Inflammatory macrophage treated with lipopolysaccharide for 4 hours (primary cell): ENCODE measurements around the gene TRAP1.
"Not testable (repeated sequence)": the region's sequence is repeated elsewhere in the genome, so short reads cannot be mapped to it uniquely, and the experiment has no call there.

ENCODE experiments used
- DNase-seq: peaks from one replicate; pipeline ENCODE4 v3.0.0-alpha.2; 2020

The TRAP1 gene

GRCh38 chr16:3735541-3735940, 18.2 kb upstream of the TRAP1 start:
- DNase-seq, result no peak

- DNase-seq, result no peak
Observed at GRCh38 chr16:3734758-3735221, 17.5 kb upstream of the TRAP1 start.

- no peak for DNase-seq
Observed at GRCh38 chr16:3734084-3734757, 16.9 kb upstream of the TRAP1 start.

GRCh38 chr16:3732171-3732570, 14.8 kb upstream of the TRAP1 start:
- no peak for DNase-seq

GRCh38 chr16:3731126-3731935, 14.0 kb upstream of the TRAP1 start:
- DNase-seq, result no peak

GRCh38 chr16:3730161-3731125, 13.1 kb upstream of the TRAP1 start:
- no peak for DNase-seq

GRCh38 chr16:3729161-3730112, 12.1 kb upstream of the TRAP1 start:
- no peak for DNase-seq

GRCh38 chr16:3728424-3729160, 11.3 kb upstream of the TRAP1 start:
- DNase-seq, result no peak

GRCh38 chr16:3727806-3728381, 10.6 kb upstream of the TRAP1 start:
- DNase-seq, result no peak

GRCh38 chr16:3726021-3726687, 8.8 kb upstream of the TRAP1 start:
- DNase-seq, result no peak

- DNase-seq, result no peak
Observed at GRCh38 chr16:3725276-3725675, 8.0 kb upstream of the TRAP1 start.

- no peak for DNase-seq
Observed at GRCh38 chr16:3722508-3722907, 5.2 kb upstream of the TRAP1 start.

- no peak for DNase-seq
Observed at GRCh38 chr16:3720418-3720817, 3.1 kb upstream of the TRAP1 start.

- no peak for DNase-seq
Observed at GRCh38 chr16:3718628-3719027, 1.3 kb upstream of the TRAP1 start.

GRCh38 chr16:3718019-3718391, 681 bp upstream of the TRAP1 start:
- DNase-seq, result no peak

GRCh38 chr16:3716831-3717234, 491 bp downstream of the TRAP1 start:
- peak; percentile 9 for DNase-seq

GRCh38 chr16:3715430-3715829, 1.9 kb downstream of the TRAP1 start:
- no peak for DNase-seq

GRCh38 chr16:3714378-3714777, 2.9 kb downstream of the TRAP1 start:
- DNase-seq, result not testable (repeated sequence)

GRCh38 chr16:3713587-3714242, 3.6 kb downstream of the TRAP1 start:
- DNase-seq, result no peak
